HG03064 (cell line): Measurements from ENCODE around the gene CERS5.
A peak's percentile ranks its signal among the peaks of the same experiment; 100 is the strongest.

Source experiments
- ATAC-seq: cut with Tn5 transposase; IDR thresholded peaks from one replicate; pipeline ENCODE4 v1.9.1; 2021; ENCODE audit warnings: low read depth; ENCODE audit not compliant: unreplicated experiment

The CERS5 gene, protein sequence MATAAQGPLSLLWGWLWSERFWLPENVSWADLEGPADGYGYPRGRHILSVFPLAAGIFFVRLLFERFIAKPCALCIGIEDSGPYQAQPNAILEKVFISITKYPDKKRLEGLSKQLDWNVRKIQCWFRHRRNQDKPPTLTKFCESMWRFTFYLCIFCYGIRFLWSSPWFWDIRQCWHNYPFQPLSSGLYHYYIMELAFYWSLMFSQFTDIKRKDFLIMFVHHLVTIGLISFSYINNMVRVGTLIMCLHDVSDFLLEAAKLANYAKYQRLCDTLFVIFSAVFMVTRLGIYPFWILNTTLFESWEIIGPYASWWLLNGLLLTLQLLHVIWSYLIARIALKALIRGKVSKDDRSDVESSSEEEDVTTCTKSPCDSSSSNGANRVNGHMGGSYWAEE

DNA sequence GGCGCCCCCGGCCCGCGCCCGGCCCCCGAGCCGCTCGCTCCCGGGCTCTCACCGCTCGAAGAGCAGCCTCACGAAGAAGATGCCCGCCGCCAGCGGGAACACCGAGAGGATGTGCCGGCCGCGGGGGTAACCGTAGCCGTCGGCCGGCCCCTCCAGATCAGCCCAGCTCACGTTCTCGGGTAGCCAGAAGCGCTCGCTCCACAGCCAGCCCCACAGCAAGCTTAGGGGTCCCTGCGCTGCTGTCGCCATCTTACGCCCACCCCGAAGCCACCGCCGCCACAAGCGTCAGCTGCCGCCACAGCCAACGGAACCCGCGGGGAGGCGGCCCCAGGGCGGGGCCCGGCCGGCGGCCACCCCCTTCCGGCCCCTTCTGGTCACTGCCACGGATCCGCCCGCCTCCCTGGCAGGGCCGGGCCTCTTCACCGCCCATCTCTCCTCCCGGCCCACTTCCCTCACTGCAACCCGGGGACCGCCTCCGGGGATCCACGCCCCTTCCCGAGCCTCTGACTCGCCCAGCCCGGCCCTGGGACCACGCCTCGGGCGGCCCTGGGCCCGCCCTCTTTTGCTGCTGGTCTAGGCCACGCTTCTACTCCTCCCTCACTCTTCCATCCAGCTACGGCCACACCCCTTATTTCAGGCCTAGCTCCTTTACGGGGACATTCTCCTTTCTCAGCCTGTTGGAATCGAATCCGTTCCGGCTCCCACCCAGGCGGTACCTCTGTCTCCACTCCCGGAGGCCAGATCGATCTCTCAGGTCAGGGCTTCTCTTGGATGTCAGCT, at the start of gene CERS5:
Gene CERS5 (minus strand): TSS at position 321 of the 780 bp plus-strand sequence. CDS start 72 bp downstream, at position 249.
- ATAC-seq: peak; percentile 96

DNA sequence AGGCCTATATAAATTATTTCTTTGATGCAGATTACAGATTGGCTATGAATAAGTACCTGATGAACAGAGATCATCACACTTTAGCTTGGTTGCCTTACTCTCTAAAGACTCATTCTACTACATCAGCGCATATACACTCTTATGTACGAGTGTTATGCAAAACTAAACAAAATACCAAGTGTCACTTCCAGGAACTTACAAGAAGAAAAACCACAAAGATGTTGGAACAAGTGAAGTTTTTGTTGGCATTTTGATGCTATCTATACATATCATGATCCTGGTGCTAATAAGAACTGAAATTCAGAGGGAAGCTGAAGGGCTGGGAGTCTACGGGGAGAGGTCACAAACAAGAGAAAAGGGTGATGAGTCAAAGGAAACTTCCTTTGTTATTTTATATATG, 47.9 kb upstream of the CERS5 start:
- no peak for ATAC-seq

DNA sequence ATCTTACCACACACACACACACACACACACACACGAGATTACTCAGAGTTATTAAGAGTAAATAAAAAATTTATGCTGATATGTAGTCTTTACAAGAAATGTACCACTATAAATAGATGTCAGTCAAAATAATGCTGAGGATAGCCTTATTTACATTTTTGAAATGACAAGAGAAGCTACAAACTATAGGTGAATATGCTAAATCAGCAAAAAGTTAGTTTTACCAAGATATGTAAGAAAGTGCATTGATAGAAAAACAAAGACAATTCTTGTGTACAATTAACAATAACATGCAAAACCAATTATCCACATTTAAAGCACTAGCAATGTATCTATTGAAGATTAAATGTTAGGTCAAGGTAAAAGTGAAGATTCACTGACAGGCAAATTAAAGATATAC, 46.8 kb upstream of the CERS5 start:
- no peak for ATAC-seq

DNA sequence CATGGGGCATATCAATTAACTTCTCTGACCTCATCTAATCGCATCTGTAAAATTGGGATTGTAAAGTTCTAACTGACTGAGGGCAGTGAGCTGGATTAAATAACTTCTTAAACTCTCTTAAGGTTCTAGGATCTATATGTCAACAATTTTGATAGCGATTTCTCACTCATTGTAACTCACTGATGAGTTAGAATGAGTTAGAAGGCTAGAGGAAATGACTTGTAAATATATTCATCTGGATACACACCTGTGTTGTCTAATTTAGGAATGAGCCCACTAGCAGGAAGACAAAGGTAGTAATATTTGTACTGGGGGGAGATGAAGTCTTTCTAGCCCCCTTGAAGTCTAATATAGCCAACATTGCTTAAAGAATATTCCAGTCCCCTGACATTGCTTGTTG, 46.3 kb upstream of the CERS5 start:
- no peak for ATAC-seq

DNA sequence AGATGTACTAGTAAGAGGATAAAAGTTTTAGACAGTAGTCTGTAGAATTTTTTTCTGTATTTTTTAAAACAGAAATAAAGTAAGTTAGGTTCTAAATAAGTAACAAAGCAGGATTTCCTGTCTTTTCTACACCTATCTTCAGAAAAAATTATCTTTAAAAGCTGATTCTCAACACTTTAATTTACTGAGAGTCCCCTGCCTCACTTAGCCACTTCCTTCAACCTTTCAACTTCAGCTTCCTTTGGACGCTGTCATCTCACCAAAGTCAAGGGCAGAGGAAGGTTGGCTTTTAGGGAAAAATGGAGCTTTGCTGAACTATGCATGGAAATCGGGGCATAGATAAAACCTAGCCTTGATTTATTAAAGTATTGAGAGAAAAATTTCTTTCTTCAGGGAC, 44.9 kb upstream of the CERS5 start:
- ATAC-seq: no peak

DNA sequence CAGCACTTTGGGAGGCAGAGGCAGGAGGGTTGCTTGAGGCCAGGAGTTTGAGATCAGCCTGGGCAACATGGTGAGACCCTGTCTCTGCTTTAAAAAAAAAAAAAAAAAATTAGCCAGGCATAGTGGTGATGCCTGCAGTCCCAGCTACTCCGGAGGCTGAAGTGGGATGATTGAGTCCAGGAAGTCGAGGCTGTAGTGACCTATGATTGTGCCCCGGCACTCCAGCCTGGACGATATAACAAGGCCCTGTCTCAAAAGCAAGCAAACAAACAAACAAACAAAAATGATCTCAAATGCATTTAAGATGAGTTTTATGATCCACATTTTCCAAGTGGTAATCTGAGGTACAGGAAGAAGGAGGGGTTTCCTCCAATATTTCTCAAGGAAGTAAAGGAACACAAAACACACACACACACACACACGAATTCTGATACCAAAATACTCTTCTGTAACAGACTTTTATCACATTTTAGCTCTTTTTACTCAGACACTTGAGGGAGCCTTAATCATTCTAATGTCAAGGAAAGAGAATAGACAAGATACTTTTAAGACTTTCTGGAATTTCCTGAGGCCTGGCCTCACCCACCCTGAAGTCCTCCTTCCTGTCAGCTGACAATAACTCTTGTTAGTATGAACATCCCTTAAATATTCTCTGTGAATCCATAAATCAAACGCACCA, 44.4 kb upstream of the CERS5 start:
- no peak for ATAC-seq

DNA sequence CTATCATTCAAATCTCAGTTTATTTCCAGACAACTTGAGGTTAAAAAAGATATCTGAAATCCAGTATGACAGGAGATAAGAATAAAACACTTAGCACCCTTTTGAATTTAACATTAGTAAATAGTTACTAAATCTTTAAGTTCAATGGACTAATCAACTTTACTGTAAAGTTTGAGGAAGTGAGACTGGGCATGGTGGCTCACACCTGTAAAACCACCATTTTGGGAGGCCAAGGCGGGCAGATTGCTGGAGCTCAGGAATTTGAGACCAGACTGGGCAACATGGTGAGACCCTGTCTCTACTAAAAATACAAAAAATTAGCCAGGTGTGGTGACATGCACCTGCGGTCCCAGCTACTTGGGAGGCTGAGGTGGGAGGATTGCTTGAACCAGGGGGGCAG, 40.3 kb upstream of the CERS5 start:
- ATAC-seq: no peak

DNA sequence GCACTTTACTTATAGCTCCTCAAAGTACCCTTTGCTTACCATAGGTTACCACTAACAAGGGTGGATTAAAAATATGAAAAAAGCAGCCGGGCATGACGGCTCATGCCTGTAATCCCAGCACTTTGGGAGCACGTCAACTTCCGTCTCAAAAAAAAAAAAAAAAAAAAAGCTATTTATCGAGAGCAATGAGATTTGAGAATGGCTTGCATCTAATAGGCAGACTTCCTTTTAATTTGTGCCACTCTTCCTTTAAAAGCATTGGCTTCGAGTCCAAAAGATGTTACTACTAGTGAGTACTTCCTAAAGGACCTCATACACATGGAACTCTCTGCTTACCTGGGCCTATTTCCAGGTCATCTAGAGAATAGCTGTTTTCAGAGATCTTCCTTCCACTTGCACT, 38.5 kb upstream of the CERS5 start:
- no peak for ATAC-seq

DNA sequence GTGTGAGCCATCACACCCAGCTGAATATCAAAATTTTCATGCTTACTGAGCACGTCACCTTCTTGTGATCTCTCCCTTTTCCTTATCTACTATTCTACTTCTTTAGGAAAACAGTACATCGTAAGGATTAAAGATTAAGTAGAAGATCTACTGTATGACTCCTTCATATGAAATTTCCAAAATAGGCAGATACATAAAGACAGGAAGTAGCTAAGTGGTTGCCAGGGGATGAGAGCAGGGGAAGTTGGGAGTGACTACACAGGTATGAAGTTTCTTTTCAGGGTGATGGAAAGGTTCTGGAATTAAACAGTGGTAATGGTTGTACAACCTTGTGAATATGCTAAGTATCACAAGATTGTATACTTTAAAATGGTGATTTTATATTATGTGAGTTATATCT, 36.5 kb upstream of the CERS5 start:
- ATAC-seq: no peak

DNA sequence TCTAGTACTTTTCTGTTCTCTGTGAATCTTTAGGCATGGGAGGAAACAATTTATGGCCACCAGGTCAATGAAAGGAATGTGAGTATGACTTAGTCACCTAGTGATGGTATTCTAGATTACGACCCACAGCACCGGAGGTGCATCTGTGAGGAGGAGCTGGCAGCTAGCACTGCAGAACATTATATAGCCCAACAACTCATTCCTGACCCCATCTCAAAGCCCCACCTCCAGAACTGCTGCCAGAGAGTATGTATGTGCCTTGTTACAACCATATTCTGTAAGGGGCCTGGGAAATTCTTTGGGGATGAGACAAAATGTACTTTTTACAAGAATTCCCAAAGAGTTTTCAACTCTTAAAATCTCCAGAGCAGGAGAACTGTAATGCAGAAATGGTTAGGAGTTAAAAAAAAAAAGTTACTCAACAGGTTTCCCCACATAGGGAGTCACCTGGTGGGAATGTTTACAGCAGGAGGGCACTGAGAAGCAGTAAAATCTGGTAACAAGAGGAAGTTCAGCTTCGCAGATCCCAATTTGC, 34.9 kb upstream of the CERS5 start:
- ATAC-seq: no peak

DNA sequence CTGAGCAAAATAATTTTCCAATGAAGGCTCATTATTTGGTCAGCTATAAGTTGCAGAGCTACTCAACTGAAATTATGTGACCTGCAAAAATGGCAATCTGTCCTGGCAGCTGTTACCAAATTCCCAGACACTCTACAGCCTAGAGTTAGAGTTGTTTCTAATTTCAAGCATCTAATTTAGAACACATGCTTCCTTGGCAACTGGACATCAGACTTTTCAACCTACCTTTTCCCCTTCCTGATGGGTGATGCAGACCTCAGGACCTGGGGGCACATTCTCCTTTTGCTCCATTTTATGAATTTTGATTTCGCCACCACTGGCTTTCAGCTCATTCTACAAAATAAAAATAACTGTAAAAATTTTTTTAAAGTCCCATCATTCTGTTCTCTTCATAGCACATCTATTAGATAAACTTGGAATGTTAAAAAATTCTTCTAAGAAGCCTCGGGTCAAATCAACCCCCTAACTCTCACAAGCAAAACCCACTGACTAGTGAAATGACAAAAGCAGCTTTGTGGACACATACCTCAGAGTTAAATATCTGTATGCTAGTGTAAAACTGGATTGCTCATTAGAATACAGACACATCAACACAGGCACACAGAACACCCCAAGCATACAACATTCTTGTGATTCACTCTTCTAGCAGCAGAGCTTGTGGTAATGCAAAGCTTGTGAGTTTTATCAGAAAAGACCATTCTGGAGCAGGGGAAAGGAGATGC, 33.5 kb upstream of the CERS5 start:
- ATAC-seq: no peak

DNA sequence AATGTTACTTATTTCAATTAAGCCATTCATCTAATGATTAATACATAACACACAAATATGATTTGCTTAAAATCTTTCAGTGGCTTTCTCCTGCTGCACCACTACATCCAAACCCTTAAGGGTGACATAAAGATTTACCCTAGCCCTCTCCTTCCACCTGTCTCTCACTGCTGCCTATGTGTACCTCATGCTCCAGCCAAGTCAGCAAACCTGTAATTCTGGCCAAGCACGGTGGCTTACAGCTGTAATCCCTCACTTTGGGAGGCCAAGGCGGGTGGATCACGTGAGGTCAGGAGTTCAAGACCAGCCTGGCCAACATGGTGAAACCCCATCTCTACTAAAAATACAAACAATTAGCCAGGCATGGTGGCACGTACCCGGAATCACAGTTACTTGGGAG, 31.7 kb upstream of the CERS5 start:
- ATAC-seq: no peak

DNA sequence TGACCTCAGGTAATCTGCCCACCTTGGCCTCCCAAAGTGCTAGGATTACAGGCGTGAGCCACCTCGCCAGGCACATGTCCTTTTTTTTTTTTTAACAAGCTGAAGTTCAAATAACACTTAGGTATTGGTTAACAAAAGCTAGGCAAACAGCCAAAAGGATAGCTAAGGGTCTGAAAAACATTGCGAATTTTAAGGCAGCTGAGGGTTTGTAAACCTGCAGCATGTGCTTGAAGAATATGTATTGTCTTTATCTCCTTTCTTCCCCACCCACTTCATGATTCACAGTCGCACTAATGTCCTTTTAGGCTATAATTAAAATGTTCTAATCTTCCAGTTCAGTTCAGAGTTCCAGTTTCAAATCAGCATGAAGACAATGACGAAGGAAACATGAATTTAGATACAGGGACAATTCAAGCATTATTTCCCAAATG, 30.1 kb upstream of the CERS5 start:
- ATAC-seq: no peak

DNA sequence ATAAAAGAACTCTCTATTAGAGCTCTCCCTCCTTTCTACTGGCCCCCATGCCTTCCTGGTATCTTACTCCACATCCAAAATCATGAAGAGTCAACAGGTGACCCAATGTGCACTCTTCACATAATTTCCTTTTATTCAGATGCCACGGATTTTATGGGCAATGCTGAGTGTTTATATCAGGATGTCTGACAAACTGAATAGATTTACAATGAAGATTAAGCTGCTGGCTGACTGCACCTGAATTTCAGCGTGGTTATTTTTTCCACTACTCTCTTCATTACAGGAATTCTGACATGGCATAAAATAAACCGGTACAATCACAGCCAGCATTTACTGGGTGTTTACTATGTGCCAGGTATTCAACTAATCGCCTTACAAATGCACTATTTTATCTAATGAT, 29.4 kb upstream of the CERS5 start:
- no peak for ATAC-seq

DNA sequence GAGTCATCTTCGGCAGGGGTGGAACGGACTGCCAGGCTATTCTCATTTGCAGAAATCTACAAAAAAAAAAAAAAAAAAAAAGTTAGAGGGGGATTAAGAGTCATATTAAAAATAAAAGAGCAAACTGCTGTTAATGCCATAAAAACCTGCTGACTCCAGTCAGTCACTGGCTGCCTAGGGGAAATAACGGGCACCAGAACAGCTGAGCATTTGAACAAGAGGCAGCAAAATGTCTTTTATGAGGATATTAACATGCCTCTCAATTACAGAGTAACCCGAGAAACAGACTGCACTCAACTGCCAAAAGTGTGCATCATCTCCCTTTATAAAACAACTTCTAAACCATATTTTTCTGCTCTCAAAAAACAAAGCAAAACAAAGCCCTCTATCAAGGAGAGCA, 28.7 kb upstream of the CERS5 start:
- no peak for ATAC-seq

DNA sequence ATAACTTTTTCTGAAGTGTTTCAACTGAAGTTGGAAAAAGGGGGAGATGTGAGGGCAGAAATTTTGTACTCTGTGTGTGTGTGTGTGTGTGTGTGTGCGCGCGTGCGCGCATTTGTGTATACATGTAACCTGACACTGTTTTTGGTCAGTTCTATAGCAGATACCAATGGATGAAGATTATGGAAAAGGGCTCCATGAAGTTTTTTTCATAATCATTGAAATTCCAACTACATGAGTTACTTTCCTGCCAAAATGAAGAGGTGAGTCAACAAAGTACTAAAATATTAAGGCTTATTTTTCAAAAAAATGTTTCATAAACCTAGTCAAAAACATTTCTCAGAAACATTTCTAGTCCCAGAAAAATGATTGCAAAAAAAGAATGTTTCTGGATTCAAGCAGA, 25.7 kb upstream of the CERS5 start:
- no peak for ATAC-seq

DNA sequence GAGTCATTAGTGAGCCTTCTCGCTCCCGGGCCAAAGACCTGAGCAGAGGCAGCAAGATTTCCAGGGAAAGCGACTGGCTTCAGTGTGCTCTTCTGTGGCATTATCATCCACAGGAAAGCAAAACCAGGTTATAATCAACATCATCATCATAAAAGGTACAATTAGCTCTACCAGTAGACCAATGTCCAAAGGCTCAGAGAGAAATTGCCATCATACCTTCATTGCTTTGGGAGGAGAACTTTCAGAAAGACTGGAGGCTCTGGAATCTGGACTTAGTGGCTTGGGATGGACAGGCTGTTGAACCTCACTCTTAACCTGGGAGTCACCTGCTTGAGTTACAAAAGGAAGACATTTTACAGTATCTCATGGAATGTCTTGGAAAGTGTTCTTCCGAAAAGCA, 25.1 kb upstream of the CERS5 start:
- no peak for ATAC-seq

DNA sequence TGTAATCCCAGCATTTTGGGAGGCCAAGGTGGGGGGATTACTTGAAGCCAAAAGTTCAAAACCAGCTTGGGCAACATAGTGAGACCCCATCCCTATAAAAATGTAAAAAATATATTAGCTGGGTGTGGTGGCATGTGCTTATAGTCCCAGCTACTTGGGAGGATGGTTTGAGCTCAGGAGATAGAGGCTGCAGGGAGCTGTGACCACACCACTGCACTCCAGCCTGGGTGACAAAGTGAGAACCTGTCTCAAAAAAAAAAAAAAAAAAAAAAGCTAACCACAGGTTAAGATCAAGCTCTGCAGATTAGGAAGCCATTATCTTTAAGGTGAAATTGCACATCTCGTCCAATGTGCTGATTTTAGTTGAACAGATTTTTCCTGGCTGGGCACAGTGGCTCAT, 23.7 kb upstream of the CERS5 start:
- ATAC-seq: no peak

DNA sequence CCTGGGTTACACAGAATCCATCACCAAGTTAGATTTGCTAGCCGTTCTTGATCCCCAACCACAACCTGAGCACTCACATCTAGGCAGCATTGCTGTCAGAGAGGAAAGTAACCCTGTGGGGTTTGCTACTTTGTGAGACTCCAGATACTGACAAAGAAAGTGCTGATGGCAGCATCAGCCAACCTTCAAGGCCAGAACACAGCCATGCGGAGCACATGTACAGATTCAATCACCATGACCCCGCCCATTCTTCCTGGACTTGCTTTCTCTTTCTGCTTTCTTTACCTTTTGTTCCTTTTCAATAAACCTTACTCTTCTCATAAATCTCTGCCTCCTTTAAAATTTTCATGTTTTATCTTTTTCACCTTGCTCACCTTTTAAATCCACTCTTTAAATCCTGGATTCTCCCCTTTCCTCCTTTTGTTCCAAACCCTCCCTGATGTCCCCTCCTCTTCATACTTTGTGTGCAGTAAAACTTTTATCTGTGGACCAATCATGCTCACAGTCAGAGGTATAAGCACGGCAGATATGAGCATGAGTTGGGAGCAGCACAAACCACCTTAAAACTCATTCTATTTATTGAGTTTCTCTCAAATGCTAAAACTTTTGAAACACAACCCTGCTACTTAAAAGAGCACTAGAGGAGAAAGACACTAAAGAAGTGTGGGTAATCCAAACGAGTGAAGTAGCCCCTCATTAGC, 21.9 kb upstream of the CERS5 start:
- no peak for ATAC-seq

DNA sequence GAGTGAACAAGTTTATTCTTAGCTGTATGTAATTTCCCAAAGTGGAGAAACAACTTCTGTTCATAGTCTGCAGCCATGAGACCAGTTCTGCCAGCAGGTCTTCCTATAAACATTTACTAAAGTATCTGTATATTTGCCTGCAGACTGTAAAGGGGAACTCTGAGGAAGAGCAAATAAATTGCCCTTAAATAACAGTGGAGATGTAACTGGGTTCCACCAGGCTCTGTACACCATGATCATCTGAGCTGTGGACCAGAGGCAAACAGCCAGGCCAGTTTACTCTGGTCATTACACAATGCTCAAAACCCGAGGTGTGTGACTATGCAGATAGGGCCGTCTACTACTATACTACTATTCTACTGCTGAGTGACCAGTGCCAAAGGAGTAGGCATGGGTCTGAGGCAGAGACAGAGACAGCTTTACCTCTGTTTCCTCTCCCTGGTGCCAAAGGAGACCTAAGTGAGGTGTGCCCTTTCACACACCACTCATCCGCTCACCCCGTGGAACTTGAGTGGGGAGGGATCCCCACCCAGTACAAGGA, 21.1 kb upstream of the CERS5 start:
- no peak for ATAC-seq
